Activated CD8-positive, alpha-beta T cell treated with anti-CD3 and anti-CD28 coated beads, Interleukin-2, amount 10 ng/mL, durations not matched to agents 7 days and 5 days (primary cell): ENCODE data around the gene IGDCC3. TPM values are rescaled to one million over a fixed set of nuclear protein-coding genes. Genes with fewer than 3 reads are reported as not detected.
"Not testable (repeated sequence)": the region's sequence is repeated elsewhere in the genome, so short reads cannot be mapped to it uniquely, and the experiment has no call there.

Experiments
- ATAC-seq: fragments of 150-1000 bp; cut with Tn5 transposase; one replicate; pipeline ENCODE4 v1.10.0; 2021; ENCODE audit warnings: moderate library complexity
- CTCF ChIA-PET: fragments of 350-600 bp; sonication (Branson Sonifier 250); formaldehyde crosslinking; loops from one replicate; lab custom pipeline; 2021; ENCODE audit warnings: antibody characterized with exemption; lab: Charles Lee
- POLR2A ChIA-PET: fragments of 350-600 bp; sonication (Branson Sonifier 250); formaldehyde crosslinking; loops from one replicate; lab custom pipeline; 2021; ENCODE audit warnings: antibody characterized with exemption; lab: Charles Lee
- DNase-seq: peaks from one replicate; pipeline ENCODE4 v3.0.0-alpha.2; 2020
- H3K27ac Mint-ChIP-seq: one replicate; pipeline ENCODE4 v1.8.0; 2021; ENCODE audit warnings: mild to moderate bottlenecking, mixed read lengths
- H3K27me3 Mint-ChIP-seq: one replicate; pipeline ENCODE4 v1.8.0; 2021; ENCODE audit warnings: low read depth, mixed read lengths
- H3K36me3 Mint-ChIP-seq: one replicate; pipeline ENCODE4 v1.8.0; 2021; ENCODE audit warnings: low read depth, mixed read lengths
- H3K4me1 Mint-ChIP-seq: one replicate; pipeline ENCODE4 v1.8.0; 2021; ENCODE audit warnings: low read depth, mixed read lengths
- H3K4me3 Mint-ChIP-seq: one replicate; pipeline ENCODE4 v1.8.0; 2021; ENCODE audit warnings: mild to moderate bottlenecking, mixed read lengths
- H3K9me3 Mint-ChIP-seq: one replicate; pipeline ENCODE4 v1.8.0; 2022; ENCODE audit warnings: mixed read lengths; ENCODE audit not compliant: insufficient read depth
- total RNA-seq, 2 experiments: library from RNA; stranded (reverse); gene quantifications; one replicate each; pipeline ENCODE4 v1.2.3, GENCODE V29; 2021

Gene IGDCC3
- total RNA-seq, 2 experiments from 2014 or later, result not detected

GRCh38 chr15:65351972-65352371, 25.8 kb downstream of the IGDCC3 start:
- not testable (repeated sequence) for DNase-seq, H3K36me3 Mint-ChIP-seq, H3K27ac Mint-ChIP-seq, H3K4me1 Mint-ChIP-seq, H3K4me3 Mint-ChIP-seq, ATAC-seq, H3K9me3 Mint-ChIP-seq
- peaks cover 39% of the 10 kb centered on the region for H3K27me3 Mint-ChIP-seq
- CTCF ChIA-PET, result interaction anchor here (1.6 kb wide), 1 partner anchor 33 kb away, joined by 5 read pairs; no protein-coding TSS in a partner anchor
- POLR2A ChIA-PET, result interaction anchor here (0.9 kb wide), 1 partner anchor 47 kb away, joined by 3 read pairs; the partner anchor contains the start of gene RNU5B-1

- POLR2A ChIA-PET, result no interaction called here
- no peak for ATAC-seq
- Mint-ChIP-seq H3K4me3 (no peak overlapping the region), H3K9me3 (peaks cover 10% of the 10 kb centered on the region), H3K27ac (no peak overlapping the region), H3K4me1 (no peaks in the 10 kb centered on the region), H3K36me3 (no peaks in the 10 kb centered on the region), H3K27me3 (peaks cover 28% of the 10 kb centered on the region)
- no peak for DNase-seq
- CTCF ChIA-PET, result no interaction called here
These were observed 28.5 kb downstream of the IGDCC3 start for GRCh38 chr15:65349338-65349737.

GRCh38 chr15:65347756-65348155, 30.0 kb downstream of the IGDCC3 start:
- POLR2A ChIA-PET, ATAC-seq, H3K27ac Mint-ChIP-seq, DNase-seq, H3K9me3 Mint-ChIP-seq, H3K36me3 Mint-ChIP-seq, H3K4me3 Mint-ChIP-seq, H3K4me1 Mint-ChIP-seq, CTCF ChIA-PET: not testable (repeated sequence)
- peaks cover 16% of the 10 kb centered on the region for H3K27me3 Mint-ChIP-seq

DNA sequence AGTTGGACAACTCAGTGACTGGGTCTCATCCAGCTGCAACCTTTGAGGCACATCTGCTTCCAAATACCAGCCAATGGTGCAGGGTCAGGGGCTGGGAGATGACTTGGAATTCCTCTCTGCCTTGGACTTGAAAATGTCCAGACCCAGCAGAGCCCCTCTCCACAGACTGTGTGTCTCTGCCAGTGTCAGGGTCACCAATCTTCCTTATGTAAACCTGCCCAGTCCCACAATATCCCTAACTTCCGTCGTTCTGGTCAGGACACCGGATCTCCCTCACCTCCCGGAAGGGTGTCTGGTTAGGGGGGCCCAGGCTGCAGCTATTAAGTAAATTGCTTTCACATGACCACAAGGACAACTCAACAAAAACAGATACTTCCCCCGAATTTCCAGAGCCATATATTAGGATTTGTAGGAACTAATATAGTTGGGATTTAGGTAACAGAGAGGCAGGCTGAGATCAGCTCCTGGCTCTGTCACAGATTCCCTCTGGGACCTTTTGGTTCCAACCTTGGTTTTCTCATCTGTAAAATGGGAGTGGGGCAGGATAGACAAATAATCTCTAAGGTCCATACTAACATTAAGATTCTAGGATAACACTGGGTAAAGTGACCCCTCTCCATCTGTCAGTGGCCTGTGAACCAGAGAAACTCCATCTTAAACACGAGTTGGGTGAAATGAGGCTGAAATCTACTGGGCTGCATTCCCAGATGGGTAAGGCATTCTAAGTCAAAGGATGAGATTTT, 30.8 kb downstream of the IGDCC3 start:
- Mint-ChIP-seq H3K4me3 (no peak overlapping the region), H3K4me1 (no peaks in the 10 kb centered on the region), H3K9me3 (peaks cover 4% of the 10 kb centered on the region), H3K36me3 (no peaks in the 10 kb centered on the region), H3K27me3 (peaks cover 11% of the 10 kb centered on the region), H3K27ac (no peak overlapping the region)
- no peak for ATAC-seq
- DNase-seq, result no peak
- POLR2A ChIA-PET, result no interaction called here
- CTCF ChIA-PET, result interaction anchor here (1.1 kb wide), 1 partner anchor 38 kb away, joined by 10 read pairs; no protein-coding TSS in a partner anchor

DNA sequence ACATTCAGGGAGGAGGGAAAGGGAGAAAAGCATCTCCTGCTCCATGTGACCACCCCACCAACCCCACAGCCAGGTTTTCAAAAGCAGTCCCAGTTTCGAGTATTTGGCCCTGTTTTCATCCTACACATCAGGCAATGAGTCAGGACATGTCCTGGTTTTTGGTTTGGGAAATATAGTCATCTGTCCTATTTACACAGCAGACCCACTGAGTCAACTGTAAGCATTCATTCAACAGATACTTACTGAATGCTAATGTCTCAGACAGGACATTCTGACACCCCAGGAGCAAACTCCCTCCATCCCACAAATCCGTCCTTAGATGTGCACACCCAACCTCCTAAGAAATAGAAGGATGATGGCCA, 32.9 kb downstream of the IGDCC3 start:
- ATAC-seq, result no peak
- ChIA-PET CTCF (no interaction called here), POLR2A (no interaction called here)
- H3K27ac Mint-ChIP-seq, result no peak overlapping the region
- H3K27me3 Mint-ChIP-seq, result peaks cover 11% of the 10 kb centered on the region
- H3K4me3 Mint-ChIP-seq, result no peak overlapping the region
- H3K9me3 Mint-ChIP-seq, result no peaks in the 10 kb centered on the region
- H3K4me1 Mint-ChIP-seq, result peaks cover under 1% of the 10 kb centered on the region
- H3K36me3 Mint-ChIP-seq, result no peaks in the 10 kb centered on the region
- DNase-seq, result no peak

GRCh38 chr15:65344214-65344913, 33.4 kb downstream of the IGDCC3 start:
- Mint-ChIP-seq H3K27me3 (peaks cover 9% of the 10 kb centered on the region), H3K4me1 (peaks cover 5% of the 10 kb centered on the region), H3K27ac (no peak overlapping the region), H3K4me3 (no peak overlapping the region), H3K36me3 (no peaks in the 10 kb centered on the region), H3K9me3 (no peaks in the 10 kb centered on the region)
- DNase-seq (no peak), ATAC-seq (no peak)
- POLR2A ChIA-PET, result no interaction called here
- CTCF ChIA-PET, result no interaction called here

DNA sequence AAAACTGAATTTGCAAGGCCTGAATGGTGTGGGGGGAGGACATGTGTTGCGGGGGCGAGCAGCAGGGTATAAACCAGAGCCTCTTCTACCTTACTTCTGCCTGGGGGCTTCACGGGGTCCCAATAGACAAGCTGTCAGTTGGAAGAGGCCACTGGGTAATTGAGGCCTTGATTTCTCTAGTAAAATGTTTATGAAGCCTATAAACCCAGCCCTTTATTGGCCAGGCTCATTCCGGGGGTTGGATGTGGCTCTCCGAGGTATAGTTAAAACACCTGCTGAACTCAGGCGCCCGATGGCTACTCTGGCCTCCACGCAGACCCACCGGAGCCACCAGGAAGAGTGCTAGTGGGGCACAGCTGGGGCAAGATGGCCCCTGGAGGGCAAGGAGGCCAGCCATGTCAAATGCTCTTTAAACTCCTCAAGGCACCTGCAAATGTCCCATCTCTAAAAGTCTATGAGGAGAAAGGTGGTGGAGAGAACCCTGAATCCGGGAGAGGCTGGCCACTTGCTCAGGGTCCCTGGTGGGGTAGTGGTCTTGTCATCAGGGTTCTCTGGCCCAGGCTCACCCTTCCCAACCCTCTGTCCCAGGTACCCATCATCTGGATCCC, 34.3 kb downstream of the IGDCC3 start:
- CTCF ChIA-PET, result no interaction called here
- POLR2A ChIA-PET, result no interaction called here

DNA sequence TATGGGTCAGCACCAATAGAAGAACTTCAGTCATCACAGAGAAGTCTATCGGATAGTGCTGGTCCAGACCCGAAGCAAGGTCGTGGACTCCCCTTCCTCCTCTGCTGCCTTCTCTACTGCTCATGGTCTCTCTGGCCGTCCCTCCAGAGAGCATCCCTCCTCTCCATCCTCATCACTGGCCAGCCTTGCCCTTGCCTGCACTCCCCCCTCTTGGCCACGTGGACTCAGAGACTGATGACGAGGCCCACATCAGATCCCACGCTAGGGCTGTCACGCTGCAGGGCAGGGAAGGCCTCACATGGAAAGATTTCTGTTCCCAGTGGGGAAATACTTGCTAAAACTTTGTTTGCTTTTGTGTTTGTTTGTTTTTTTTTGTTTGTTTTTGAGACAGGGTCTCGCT, 35.3 kb downstream of the IGDCC3 start:
- POLR2A ChIA-PET, result no interaction called here
- DNase-seq (no peak), ATAC-seq (no peak)
- H3K9me3 Mint-ChIP-seq, result no peaks in the 10 kb centered on the region
- H3K36me3 Mint-ChIP-seq, result no peaks in the 10 kb centered on the region
- no peak overlapping the region for H3K27ac Mint-ChIP-seq
- no peak overlapping the region for H3K4me3 Mint-ChIP-seq
- CTCF ChIA-PET, result no interaction called here
- peaks cover 5% of the 10 kb centered on the region for H3K4me1 Mint-ChIP-seq
- H3K27me3 Mint-ChIP-seq, result peaks cover 4% of the 10 kb centered on the region

More for the DNA sequence above, 34.3 kb downstream of the IGDCC3 start:
- Mint-ChIP-seq H3K4me3 (no peak overlapping the region), H3K27ac (no peak overlapping the region), H3K4me1 (peaks cover 5% of the 10 kb centered on the region), H3K36me3 (no peaks in the 10 kb centered on the region), H3K9me3 (no peaks in the 10 kb centered on the region), H3K27me3 (peaks cover 4% of the 10 kb centered on the region)
- ATAC-seq (no peak), DNase-seq (no peak)

GRCh38 chr15:65339920-65340319, 37.9 kb downstream of the IGDCC3 start:
- peaks cover 3% of the 10 kb centered on the region for H3K27me3 Mint-ChIP-seq
- H3K9me3 Mint-ChIP-seq, result no peaks in the 10 kb centered on the region

GRCh38 chr15:65339416-65339815, 38.4 kb downstream of the IGDCC3 start:
- peaks cover 5% of the 10 kb centered on the region for H3K4me1 Mint-ChIP-seq
- H3K36me3 Mint-ChIP-seq, result no peaks in the 10 kb centered on the region
- H3K9me3 Mint-ChIP-seq, result no peaks in the 10 kb centered on the region
- ChIA-PET POLR2A (no interaction called here), CTCF (no interaction called here)
- no peak overlapping the region for H3K4me3 Mint-ChIP-seq
- H3K27ac Mint-ChIP-seq, result no peak overlapping the region
- ATAC-seq (no peak), DNase-seq (no peak)
- no peaks in the 10 kb centered on the region for H3K27me3 Mint-ChIP-seq

More at GRCh38 chr15:65339920-65340319, 37.9 kb downstream of the IGDCC3 start:
- CTCF ChIA-PET, result no interaction called here
- no peak for ATAC-seq
- H3K4me1 Mint-ChIP-seq, result peaks cover 5% of the 10 kb centered on the region
- POLR2A ChIA-PET, result no interaction called here
- no peak for DNase-seq
- no peak overlapping the region for H3K4me3 Mint-ChIP-seq
- H3K27ac Mint-ChIP-seq, result no peak overlapping the region
- H3K36me3 Mint-ChIP-seq, result no peaks in the 10 kb centered on the region

DNA sequence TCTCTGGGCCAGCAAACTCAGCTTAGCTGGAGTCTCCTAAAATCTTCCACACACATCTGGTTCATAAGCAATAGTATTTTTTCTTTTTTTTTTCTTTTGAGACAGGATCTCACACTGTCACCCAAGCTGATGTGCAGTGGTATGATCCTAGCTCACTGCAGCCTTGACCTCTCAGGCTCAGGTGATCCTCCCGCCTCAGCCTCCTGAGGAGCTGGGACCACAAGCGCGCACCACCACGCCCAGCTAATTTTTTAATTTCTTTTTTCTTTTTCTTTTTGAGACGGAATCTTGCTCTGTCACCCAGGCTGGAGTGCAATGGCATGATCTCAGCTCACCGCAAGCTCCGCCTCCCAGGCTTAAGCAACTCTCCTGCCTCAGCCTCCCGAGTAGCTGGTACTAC, 39.0 kb downstream of the IGDCC3 start:
- H3K4me1 Mint-ChIP-seq, result peaks cover 5% of the 10 kb centered on the region
- ATAC-seq (no peak), DNase-seq (no peak)
- H3K9me3 Mint-ChIP-seq, result no peaks in the 10 kb centered on the region
- CTCF ChIA-PET, result no interaction called here
- no peak overlapping the region for H3K4me3 Mint-ChIP-seq
- POLR2A ChIA-PET, result no interaction called here
- no peaks in the 10 kb centered on the region for H3K27me3 Mint-ChIP-seq
- H3K36me3 Mint-ChIP-seq, result no peaks in the 10 kb centered on the region
- H3K27ac Mint-ChIP-seq, result no peak overlapping the region

DNA sequence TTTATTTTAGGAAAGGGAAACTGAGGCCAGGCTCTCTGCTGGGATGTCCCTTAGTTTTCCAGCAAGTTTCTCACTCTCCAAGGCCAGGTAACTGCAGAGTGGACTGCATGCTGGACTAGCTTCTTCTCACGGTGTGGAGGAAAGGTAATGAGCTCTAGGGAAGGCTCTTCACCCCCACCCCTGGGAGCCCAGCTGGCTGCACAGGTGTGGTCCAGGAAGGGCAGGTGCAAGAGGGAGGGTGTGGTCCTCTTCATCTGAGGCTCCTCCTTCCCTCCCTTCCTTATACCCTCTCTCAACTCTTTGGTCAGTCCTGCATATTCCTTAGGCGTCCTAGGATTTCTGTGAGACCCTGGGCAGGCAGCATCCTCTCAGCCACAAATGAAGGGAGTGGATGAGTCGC, 39.4 kb downstream of the IGDCC3 start:
- peaks cover 5% of the 10 kb centered on the region for H3K4me1 Mint-ChIP-seq
- CTCF ChIA-PET, result no interaction called here

More for the DNA sequence above, 39.4 kb downstream of the IGDCC3 start:
- Mint-ChIP-seq H3K27ac (no peak overlapping the region), H3K36me3 (no peaks in the 10 kb centered on the region), H3K4me3 (no peak overlapping the region), H3K27me3 (no peaks in the 10 kb centered on the region), H3K9me3 (no peaks in the 10 kb centered on the region)
- POLR2A ChIA-PET, result no interaction called here
- DNase-seq, result no peak
- ATAC-seq, result no peak
